Stimulated activated naive B cell treated with anti-CD40 and anti-IgM and Interleukin-4, amounts not matched to agents 10 μg/mL and 1 μg/mL and 100 μg/mL, for 72 hours (primary cell): ENCODE measurements around the gene ATAD3A.
"Not testable (repeated sequence)": the region's sequence is repeated elsewhere in the genome, so short reads cannot be mapped to it uniquely, and the experiment has no call there.

Experiments
- ATAC-seq, 2 donors: fragments of 150-1000 bp; cut with Tn5 transposase; replicated peaks; 2 replicates each; pipeline ENCODE4 v1.10.0; 2021; ENCODE audit warnings: moderate library complexity in 1 of 2
- DNase-seq: peaks from one replicate; pipeline ENCODE4 v3.0.0; 2021
- H3K27ac Mint-ChIP-seq: one replicate; pipeline ENCODE4 v1.8.0; 2022; ENCODE audit warnings: mild to moderate bottlenecking, mixed read lengths
- H3K27me3 Mint-ChIP-seq, 2 donors: one replicate each; pipeline ENCODE4 v1.8.0; 2022; ENCODE audit warnings: mixed read lengths in 2 of 2
- H3K36me3 Mint-ChIP-seq, 2 donors: one replicate each; pipeline ENCODE4 v1.8.0; 2022; ENCODE audit warnings: mixed read lengths in 2 of 2, mild to moderate bottlenecking in 1 of 2
- H3K4me1 Mint-ChIP-seq, 2 donors: one replicate each; pipeline ENCODE4 v1.8.0; 2022; ENCODE audit warnings: mixed read lengths in 2 of 2, mild to moderate bottlenecking in 1 of 2
- H3K4me3 Mint-ChIP-seq, 2 donors: one replicate each; pipeline ENCODE4 v1.8.0; 2022; ENCODE audit warnings: mild to moderate bottlenecking in 2 of 2, mixed read lengths in 2 of 2, moderate library complexity in 1 of 2
- H3K9me3 Mint-ChIP-seq, 2 donors: one replicate each; pipeline ENCODE4 v1.8.0; 2022; ENCODE audit warnings: mixed read lengths in 2 of 2, mild to moderate bottlenecking in 1 of 2

ATAD3A gene

GRCh38 chr1:1523651-1524050 is 11.7 kb downstream of the ATAD3A start:
- not testable (repeated sequence) for H3K27me3 Mint-ChIP-seq, ATAC-seq, H3K9me3 Mint-ChIP-seq, H3K4me3 Mint-ChIP-seq, H3K27ac Mint-ChIP-seq, H3K4me1 Mint-ChIP-seq, DNase-seq
- H3K36me3 Mint-ChIP-seq = peaks cover 26 to 29% of the 10 kb centered on the region in 2 donors

- H3K27me3 Mint-ChIP-seq, H3K27ac Mint-ChIP-seq, H3K9me3 Mint-ChIP-seq, H3K4me3 Mint-ChIP-seq, DNase-seq, H3K4me1 Mint-ChIP-seq, ATAC-seq: not testable (repeated sequence)
- H3K36me3 Mint-ChIP-seq = peaks cover 34 to 35% of the 10 kb centered on the region in 2 donors
These were observed 12.9 kb downstream of the ATAD3A start for GRCh38 chr1:1524750-1525383.

- peaks cover 35 to 40% of the 10 kb centered on the region in 2 donors for H3K36me3 Mint-ChIP-seq
- H3K4me1 Mint-ChIP-seq, H3K4me3 Mint-ChIP-seq, DNase-seq, ATAC-seq, H3K27ac Mint-ChIP-seq, H3K9me3 Mint-ChIP-seq, H3K27me3 Mint-ChIP-seq: not testable (repeated sequence)
These were observed 14.5 kb downstream of the ATAD3A start for GRCh38 chr1:1526476-1526875.

GRCh38 chr1:1527092-1527816 is 15.3 kb downstream of the ATAD3A start:
- Mint-ChIP-seq H3K27ac (no peak overlapping the region), H3K4me1 (no peaks in the 10 kb centered on the region), H3K4me3 (no peak overlapping the region), H3K9me3 (peaks cover 4 to 6% of the 10 kb centered on the region in 2 donors), H3K27me3 (no peaks in the 10 kb centered on the region), H3K36me3 (peaks cover 40 to 41% of the 10 kb centered on the region in 2 donors)
- no peak for ATAC-seq
- DNase-seq = no peak

GRCh38 chr1:1528301-1529267 is 16.6 kb downstream of the ATAD3A start:
- ATAC-seq (no peak), DNase-seq (no peak)
- Mint-ChIP-seq H3K27me3 (no peaks in the 10 kb centered on the region), H3K9me3 (peaks cover 4 to 6% of the 10 kb centered on the region in 2 donors), H3K4me3 (no peak overlapping the region), H3K4me1 (no peaks in the 10 kb centered on the region), H3K27ac (no peak overlapping the region), H3K36me3 (peaks cover 44 to 48% of the 10 kb centered on the region in 2 donors)

GRCh38 chr1:1529321-1529720 is 17.4 kb downstream of the ATAD3A start:
- peaks cover 4 to 6% of the 10 kb centered on the region in 2 donors for H3K9me3 Mint-ChIP-seq
- H3K36me3 Mint-ChIP-seq = peaks cover 47 to 48% of the 10 kb centered on the region in 2 donors
- no peaks in the 10 kb centered on the region for H3K27me3 Mint-ChIP-seq
- ATAC-seq (no peak), DNase-seq (no peak)
- H3K4me3 Mint-ChIP-seq = no peak overlapping the region
- H3K27ac Mint-ChIP-seq = no peak overlapping the region
- H3K4me1 Mint-ChIP-seq = no peaks in the 10 kb centered on the region

- no peak for ATAC-seq
- H3K27ac Mint-ChIP-seq = no peak overlapping the region
- H3K36me3 Mint-ChIP-seq = peaks cover 46 to 47% of the 10 kb centered on the region in 2 donors
- no peak for DNase-seq
- H3K27me3 Mint-ChIP-seq = no peaks in the 10 kb centered on the region
- no peaks in the 10 kb centered on the region for H3K4me1 Mint-ChIP-seq
- H3K9me3 Mint-ChIP-seq = peaks cover 4 to 6% of the 10 kb centered on the region in 2 donors
- H3K4me3 Mint-ChIP-seq = no peak overlapping the region
These were observed 18.0 kb downstream of the ATAD3A start for GRCh38 chr1:1529936-1530335.

- DNase-seq (no peak), ATAC-seq (no peak)
- H3K9me3 Mint-ChIP-seq = peaks cover 4 to 6% of the 10 kb centered on the region in 2 donors
- H3K36me3 Mint-ChIP-seq = peaks cover 45% of the 10 kb centered on the region in 2 donors
- no peaks in the 10 kb centered on the region for H3K27me3 Mint-ChIP-seq
- no peak overlapping the region for H3K4me3 Mint-ChIP-seq
- peak overlapping the region; percentile 65 for H3K27ac Mint-ChIP-seq
- no peaks in the 10 kb centered on the region for H3K4me1 Mint-ChIP-seq
These were observed 20.0 kb downstream of the ATAD3A start for GRCh38 chr1:1531947-1532346.

GRCh38 chr1:1533176-1533893 is 21.4 kb downstream of the ATAD3A start:
- DNase-seq, H3K27ac Mint-ChIP-seq, H3K27me3 Mint-ChIP-seq, ATAC-seq, H3K9me3 Mint-ChIP-seq, H3K4me3 Mint-ChIP-seq, H3K4me1 Mint-ChIP-seq: not testable (repeated sequence)
- H3K36me3 Mint-ChIP-seq = peaks cover 37 to 38% of the 10 kb centered on the region in 2 donors

- not testable (repeated sequence) for H3K4me1 Mint-ChIP-seq
These were observed 21.9 kb downstream of the ATAD3A start for GRCh38 chr1:1533894-1534291.

GRCh38 chr1:1534401-1535154 is 22.6 kb downstream of the ATAD3A start:
- Mint-ChIP-seq H3K4me1 (peaks cover 2 to 5% of the 10 kb centered on the region in 2 donors), H3K4me3 (no peak overlapping the region), H3K27ac (no peak overlapping the region), H3K9me3 (peaks cover 4 to 6% of the 10 kb centered on the region in 2 donors), H3K36me3 (peaks cover 30 to 32% of the 10 kb centered on the region in 2 donors), H3K27me3 (peaks cover 5 to 11% of the 10 kb centered on the region in 2 donors)
- ATAC-seq = no peak
- DNase-seq = no peak

More at GRCh38 chr1:1533894-1534291, 21.9 kb downstream of the ATAD3A start:
- not testable (repeated sequence) for H3K9me3 Mint-ChIP-seq, ATAC-seq, H3K27ac Mint-ChIP-seq, H3K27me3 Mint-ChIP-seq, DNase-seq, H3K4me3 Mint-ChIP-seq
- H3K36me3 Mint-ChIP-seq = peaks cover 34% of the 10 kb centered on the region in 2 donors

GRCh38 chr1:1535201-1536018 is 23.4 kb downstream of the ATAD3A start:
- no peak for DNase-seq
- peaks cover 4 to 6% of the 10 kb centered on the region in 2 donors for H3K9me3 Mint-ChIP-seq
- H3K4me1 Mint-ChIP-seq = peaks cover 3 to 5% of the 10 kb centered on the region in 2 donors
- no peak overlapping the region for H3K4me3 Mint-ChIP-seq
- peaks cover 24% of the 10 kb centered on the region in 2 donors for H3K36me3 Mint-ChIP-seq
- peaks cover 5 to 12% of the 10 kb centered on the region in 2 donors for H3K27me3 Mint-ChIP-seq
- no peak for ATAC-seq
- H3K27ac Mint-ChIP-seq = no peak overlapping the region
